K562 (cell line): ENCODE measurements around the gene PPTC7. TPM values are rescaled to one million over a fixed set of nuclear protein-coding genes. Genes with fewer than 3 reads are reported as not detected.
A peak's percentile ranks its signal among the peaks of the same experiment; 100 is the strongest.

Experiments
- ATAC-seq: fragments of 200-7000 bp; cut with Tn5 transposase; 3 replicates; pipeline ENCODE4 v1.9.1; 2020; ENCODE audit warnings: moderate library complexity
- BruUV-seq: library from RNA; stranded (reverse); fragments of 400-500 nt; replicated peaks from 2 replicates; lab custom pipeline; 2021; lab: Mats Ljungman, UMichigan
- CTCF ChIA-PET: fragments of 300-600 bp; formaldehyde crosslinking; extraction: SDS; loops from one replicate; lab custom pipeline; 2021; ENCODE audit warnings: low intra/inter-chr PET ratio; lab: Yijun Ruan, JAX
- POLR2A ChIA-PET: fragments of 300-600, 350-650 bp; sonication (Branson Sonifier 250); formaldehyde crosslinking; extraction: SDS; loops from one replicate; lab custom pipeline; 2021; ENCODE audit warnings: antibody characterized with exemption, inconsistent platforms; lab: Yijun Ruan, JAX
- DNase-seq, 4 experiments: peaks; one replicate each; pipeline versions ENCODE4 v3.0.0 to v3.0.0-alpha.2; 2011 to 2018; ENCODE audit warnings: low spot score in 3 of 4, mixed read lengths in 3 of 4; ENCODE audit errors: extremely low read depth in 1 of 4
- FAIRE-seq: peaks from 2 replicates; lab custom pipeline; 2011; peaks lifted over from hg19 to GRCh38; lab: Jason Lieb, UNC
- H2AFZ ChIP-seq: 2 replicates; pipeline ENCODE4 v1.6.0; 2011; ENCODE audit warnings: low read depth, low read length, control low read depth, inconsistent platforms
- H3K27ac ChIP-seq: fragments of 200-600 bp; 3 replicates; pipeline ENCODE4 v1.8.0; 2011; ENCODE audit warnings: low read depth, mild to moderate bottlenecking, control low read depth, inconsistent platforms, low read length, moderate library complexity, mixed read lengths; ENCODE audit errors: extremely low read depth
- H3K27me3 ChIP-seq, 2 experiments: fragments of 300-600 bp in 1 of 2; 2 replicates in 1 of 2; 3 replicates in 1 of 2; pipeline versions ENCODE4 v1.6.0 to v1.8.0; 2011; ENCODE audit warnings: inconsistent platforms in 2 of 2, low read length in 2 of 2, mild to moderate bottlenecking in 1 of 2, mixed read lengths in 1 of 2, moderate library complexity in 1 of 2; ENCODE audit not compliant: control insufficient read depth in 2 of 2, insufficient read depth in 2 of 2
- H3K36me3 ChIP-seq: fragments of 300-600 bp; 3 replicates; pipeline ENCODE4 v1.8.0; 2011; ENCODE audit warnings: mild to moderate bottlenecking, low read length, inconsistent platforms; ENCODE audit not compliant: control insufficient read depth, insufficient read depth
- H3K4me1 ChIP-seq, 2 experiments: fragments of 200-600 bp in 1 of 2; replicated peaks in 1 of 2; 2 replicates in 1 of 2; 3 replicates in 1 of 2; pipeline versions ENCODE4 v1.5.1 to v1.8.0; 2011; ENCODE audit warnings: inconsistent platforms in 2 of 2, low read length in 2 of 2, mild to moderate bottlenecking in 1 of 2, mixed read lengths in 1 of 2, moderate library complexity in 1 of 2; ENCODE audit not compliant: control insufficient read depth in 2 of 2, insufficient read depth in 2 of 2
- H3K4me2 ChIP-seq: 2 replicates; pipeline ENCODE4 v1.6.1; 2011; ENCODE audit warnings: low read length, control low read depth, inconsistent platforms, mixed read lengths; ENCODE audit not compliant: insufficient read depth
- H3K4me3 ChIP-seq: fragments of 200-600 bp; sonication (generic), shearing (Covaris generic); 2 replicates; pipeline ENCODE4 v1.5.1; 2016; ENCODE audit warnings: control low read depth, inconsistent platforms
- H3K79me2 ChIP-seq: fragments of 200-600 bp; 3 replicates; pipeline ENCODE4 v1.8.0; 2011; ENCODE audit warnings: low read length, inconsistent platforms; ENCODE audit not compliant: control insufficient read depth, insufficient read depth
- H3K9ac ChIP-seq, 2 experiments: 2 replicates each; pipeline versions ENCODE4 v1.6.0 to v1.6.1; 2011; ENCODE audit warnings: low read depth in 2 of 2, low read length in 2 of 2, control low read depth in 1 of 2, inconsistent platforms in 1 of 2, mild to moderate bottlenecking in 1 of 2, mixed read lengths in 1 of 2; ENCODE audit not compliant: insufficient read depth in 1 of 2
- H3K9me1 ChIP-seq: one replicate; pipeline ENCODE4 v1.6.0; 2011; ENCODE audit warnings: inconsistent platforms, mild to moderate bottlenecking, low read length, moderate library complexity; ENCODE audit not compliant: control insufficient read depth, insufficient read depth
- H3K9me3 ChIP-seq: replicated peaks from 2 replicates; pipeline ENCODE4 v1.5.1; 2011; ENCODE audit warnings: low read depth, low read length, inconsistent platforms; ENCODE audit not compliant: control insufficient read depth, insufficient read depth
- H4K20me1 ChIP-seq: replicated peaks from 2 replicates; pipeline ENCODE4 v1.6.1; 2011; ENCODE audit warnings: low read length, inconsistent platforms, mixed read lengths; ENCODE audit not compliant: control insufficient read depth, insufficient read depth
- ARID4B ChIP-seq: sonication (generic); formaldehyde crosslinking; IDR thresholded peaks from 2 replicates; pipeline ENCODE4 v1.8.0; 2022; ENCODE audit warnings: mild to moderate bottlenecking, missing genetic modification reagents
- BCL6 ChIP-seq: fragments of 250-450 bp; sonication (Bioruptor Pico); IDR thresholded peaks from 2 replicates; pipeline ENCODE4 v1.4.0; 2020
- BMI1 ChIP-seq: fragments of 150-350 bp; IDR thresholded peaks from 2 replicates; pipeline ENCODE4 v1.6.1; 2014; ENCODE audit warnings: low read length
- HMBOX1 ChIP-seq: sonication (generic); IDR thresholded peaks from 2 replicates; pipeline ENCODE4 v1.6.1; 2016
- LARP7 ChIP-seq: fragments of 450-650 bp; IDR thresholded peaks from 2 replicates; pipeline ENCODE4 v1.6.1; 2016
- MLLT1 ChIP-seq, 2 experiments: fragments of 450-650 bp; IDR thresholded peaks; 2 replicates each; pipeline ENCODE4 v1.6.1; 2016
- STAT5A ChIP-seq: IDR thresholded peaks from 2 replicates; pipeline ENCODE4 v1.6.1; 2012; ENCODE audit warnings: low read length, inconsistent platforms, borderline replicate concordance
- ZBTB12 ChIP-seq: fragments of 250-450 bp; sonication (Bioruptor Pico); IDR thresholded peaks from 2 replicates; pipeline ENCODE4 v1.4.0; 2020
- ZBTB33 ChIP-seq: sonication (generic); formaldehyde crosslinking; IDR thresholded peaks from 2 replicates; pipeline ENCODE4 v1.8.1; 2023; ENCODE audit warnings: mild to moderate bottlenecking, missing genetic modification reagents
- ZNF121 ChIP-seq: sonication (generic); formaldehyde crosslinking; conservative IDR thresholded peaks from 2 replicates; pipeline ENCODE4 v1.8.0; 2022; ENCODE audit warnings: missing genetic modification reagents
- ZNF445 ChIP-seq: fragments of 250-450 bp; sonication (Bioruptor Pico); IDR thresholded peaks from 2 replicates; pipeline ENCODE4 v1.4.0; 2020; ENCODE audit warnings: low read depth, mild to moderate bottlenecking, moderate library complexity
- WGBS: fragments of 100-300 bp; shearing (Covaris generic); methylation state at CpG from one replicate; pipeline ENCODE4 v1.1.6; 2016; ENCODE audit warnings: low coverage, mixed read lengths; ENCODE audit not compliant: insufficient coverage; ENCODE audit errors: missing lambda C conversion rate; 5-methylcytosine and 5-hydroxymethylcytosine counted together
- in situ Hi-C: fragments of 300-500 bp; cut with MboI; formaldehyde crosslinking; loops from 4 replicates; pipeline ENCODE4 v1.15.0; 2018; ENCODE audit warnings: inconsistent platforms, mixed read lengths
- intact Hi-C: fragments of 100-400 bp; cut with micrococcal nuclease; formaldehyde crosslinking; loops from 2 replicates; pipeline ENCODE4 v1.14.2; 2022
- polyA plus RNA-seq, 8 experiments: library from polyadenylated mRNA; depleted of rRNA in 4 of 8; stranded (reverse) in 5 of 8; unstranded in 3 of 8; fragments of >200 nt; fragmentation: Nextera tagmentation in 2 of 8; fragmentation: Illumina TruSeq in 1 of 8; extraction: Ambion mirVana in 2 of 8; extraction: Trizol in 1 of 8; gene quantifications; 2 replicates each; pipeline versions ENCODE4 v1.2.1 to v1.2.3, GENCODE V29; 2011 to 2014; ENCODE audit warnings: inconsistent platforms in 1 of 8, missing spikeins in 1 of 8
- total RNA-seq, 7 experiments: library from RNA; depleted of rRNA in 6 of 7; stranded (reverse); fragments of >200 nt in 6 of 7; fragmentation: Illumina TruSeq in 2 of 7; extraction: Trizol in 2 of 7; gene quantifications; 2 replicates each; pipeline versions ENCODE4 v1.2.1 to v1.2.3, GENCODE V29; 2011 to 2021; ENCODE audit warnings: low replicate concordance in 1 of 7

PPTC7 gene
- total and polyA plus RNA-seq, 9 of the 15 experiments (the other 6 are each of a cell fraction or from before 2014, with no cell fraction given), result 2.6 to 23.1 (median 11.9) TPM

- Histone ChIP-seq H4K20me1 (no peaks in the 10 kb centered on the region), H3K4me1 (peaks cover 3 to 14% of the 10 kb centered on the region in 2 experiments; a peak in 4 of 5 replicates), H3K4me2 (peak overlapping the region; percentile 80), H3K36me3 (no peaks in the 10 kb centered on the region), H3K79me2 (no peaks in the 10 kb centered on the region), H3K9me3 (no peaks in the 10 kb centered on the region), H3K9ac (peak overlapping the region; percentile 51 to 90), H3K9me1 (no peaks in the 10 kb centered on the region), H3K4me3 (peak overlapping the region; percentile 49), H3K27me3 (no peaks in the 10 kb centered on the region), H3K27ac (peak overlapping the region; percentile 11; the same call in 2 of the 3 replicates), H2AFZ (peak overlapping the region; percentile 92)
- DNase-seq, result no peak
- BruUV-seq, result TSS peak; percentile 86
- intact Hi-C loops, result no loop called here
- FAIRE-seq, result peak; percentile 6
- POLR2A ChIA-PET, result interaction anchor here (0.5 to 1.8 kb wide), 4 partner anchors 10 to 145 kb away, joined by 3 to 8 read pairs (median 3); partner anchors contain the start of genes FAM216A and GPN3
- in situ Hi-C loops, result loop anchor here (10.0 kb wide), 1 partner anchor 212 kb away; no protein-coding TSS in a partner anchor
- TF ChIP-seq BCL6 (no peak), STAT5A (no peak), ZNF445 (CRISPR knock-in tag) (no peak), ZBTB12 (no peak), ZNF121 (CRISPR knock-in tag) (peak; percentile 76), MLLT1 (IDR thresholded peaks at IDR 0.05) (0 out of 4 replicates have a peak, but pooled peaks of 1 of the 2 experiments have one; percentile 13), BMI1 (no peak), HMBOX1 (no peak), ARID4B (CRISPR knock-in tag) (no peak), LARP7 (no peak), ZBTB33 (CRISPR knock-in tag) (peak; percentile 91)
- CTCF ChIA-PET, result interaction anchor here (1.1 kb wide), 1 partner anchor 13 kb away, joined by 3 read pairs; no protein-coding TSS in a partner anchor
- WGBS, result 77% methylated on average over 14 of the region's 23 CpGs
- no peak for ATAC-seq
Measured at GRCh38 chr12:110613071-110613770, 30.1 kb upstream of the PPTC7 start.
